ENCODE data around the gene TMEM116.

GRCh38 chr12:112012775-112013600 lies at the start of gene TMEM116, which contains the start of gene ERP29:
- TF ChIP-seq CTCF (IDR thresholded peaks at IDR 0.05), result peak; percentile 41 to 72 (median 56)
- TF ChIP-seq POLR2A (IDR thresholded peaks at IDR 0.05), result peak; percentile 76 to 86

Data from heart left ventricle (tissue), 13 donors.